Stimulated activated CD4-positive, alpha-beta T cell treated with anti-CD3 and anti-CD28 coated beads, Interleukin-1b, Interleukin-23, amount 100 ng/mL, for 4 hours (primary cell): ENCODE measurements around the gene MRPL44.

Experiments used
- DNase-seq, 2 donors: peaks; one replicate each; pipeline ENCODE4 v3.0.0-alpha.2; 2020; ENCODE audit warnings: low read depth in 2 of 2

Gene MRPL44

DNA sequence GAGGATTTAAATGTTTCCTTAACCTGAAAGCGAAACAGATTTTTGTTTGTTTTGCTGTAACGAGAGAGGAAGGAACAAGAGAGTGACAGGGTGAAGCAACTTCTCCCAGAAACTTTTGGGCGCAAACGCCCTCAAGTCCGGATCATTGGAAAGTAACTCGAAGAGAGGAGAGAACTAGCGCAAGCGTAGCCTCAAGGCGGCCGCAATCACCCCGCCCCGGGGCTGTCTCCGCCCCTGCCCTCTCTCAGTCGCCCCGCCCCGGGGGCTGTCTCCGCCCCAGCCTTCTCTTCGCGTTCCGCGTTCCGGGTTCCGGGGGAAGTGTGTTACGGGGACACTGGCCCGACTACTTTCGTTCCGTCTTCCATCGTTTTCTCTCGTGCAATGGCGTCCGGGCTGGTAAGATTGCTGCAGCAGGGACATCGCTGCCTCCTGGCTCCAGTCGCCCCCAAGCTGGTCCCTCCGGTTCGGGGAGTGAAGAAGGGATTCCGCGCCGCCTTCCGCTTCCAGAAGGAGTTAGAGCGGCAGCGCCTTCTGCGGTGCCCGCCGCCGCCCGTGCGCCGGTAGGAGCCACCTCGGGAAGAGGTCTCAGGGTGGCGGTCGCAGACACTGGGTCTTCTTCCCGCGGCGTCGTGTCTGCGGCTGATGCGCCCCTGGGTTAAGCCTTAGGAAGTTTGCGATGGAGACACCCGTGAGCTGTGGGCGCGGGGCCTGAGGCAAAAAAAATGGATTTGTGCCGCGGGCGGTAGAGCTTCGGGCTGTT, at the start of gene MRPL44:
MRPL44 (plus strand) TSS at position 372 of the 760 bp plus-strand sequence; CDS start at position 382, 10 bp downstream.
- peak; percentile 98 for DNase-seq

DNA sequence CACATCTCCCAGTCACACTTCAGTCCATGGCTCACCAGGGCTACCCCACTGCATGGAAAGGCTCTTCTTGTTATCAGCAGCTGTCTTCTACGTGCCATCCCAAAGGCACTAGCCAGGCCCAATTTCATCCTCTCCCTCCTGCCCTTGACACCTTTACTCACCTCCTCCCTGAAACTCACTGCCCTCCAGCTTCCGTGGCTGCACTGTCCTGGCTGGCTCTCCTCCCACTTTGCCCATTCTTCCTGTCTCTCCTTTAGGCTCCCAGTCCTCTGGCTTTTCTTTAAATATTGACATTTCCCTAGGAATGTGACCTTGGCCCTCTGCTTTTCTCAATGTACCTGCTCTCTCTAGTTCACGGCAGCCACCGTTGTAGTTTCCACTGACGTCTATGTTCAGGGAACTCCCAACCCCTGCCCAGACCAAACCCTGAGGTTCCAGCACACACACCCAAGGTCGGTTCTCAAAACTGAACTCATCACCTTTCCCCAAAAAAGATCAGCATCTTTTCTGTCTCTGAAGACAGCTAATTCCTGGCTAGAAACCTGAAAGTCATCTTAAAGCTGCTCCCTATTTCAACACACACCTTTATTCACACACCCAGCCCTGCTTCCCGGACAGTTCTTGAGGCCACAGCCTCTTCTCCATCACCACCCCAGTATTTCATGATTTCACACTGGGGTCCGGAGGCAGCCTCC, 48.8 kb upstream of the MRPL44 start:
- DNase-seq = no peak

GRCh38 chr2:223909001-223909741, 48.1 kb upstream of the MRPL44 start:
- no peak for DNase-seq

GRCh38 chr2:223914324-223914723, 42.9 kb upstream of the MRPL44 start:
- DNase-seq = no peak

DNA sequence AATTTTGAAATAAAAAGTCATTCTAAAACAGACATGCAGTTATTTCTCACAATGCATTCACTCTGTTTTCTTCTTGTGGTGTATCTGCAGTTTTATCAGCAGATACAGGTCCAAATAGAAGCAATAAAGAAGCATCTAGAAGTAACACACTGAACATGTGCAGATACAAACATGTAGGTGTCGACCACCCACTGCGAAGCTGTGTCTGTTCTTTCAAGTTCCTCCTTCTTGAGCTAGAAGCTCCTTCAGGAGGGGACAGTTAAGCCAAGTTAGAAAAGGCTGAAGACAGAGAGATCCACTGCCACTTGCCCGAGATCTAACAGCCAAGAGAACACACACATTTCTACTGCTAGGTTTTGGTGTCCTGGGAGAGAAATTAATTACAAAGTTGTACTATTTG, 42.2 kb upstream of the MRPL44 start:
- no peak for DNase-seq

GRCh38 chr2:223916181-223916920, 40.9 kb upstream of the MRPL44 start:
- DNase-seq = no peak

GRCh38 chr2:223918671-223919134, 38.6 kb upstream of the MRPL44 start:
- DNase-seq = no peak

GRCh38 chr2:223920109-223920508, 37.2 kb upstream of the MRPL44 start:
- no peak for DNase-seq

GRCh38 chr2:223921204-223921603, 36.1 kb upstream of the MRPL44 start:
- DNase-seq = no peak

GRCh38 chr2:223922308-223922707, 35.0 kb upstream of the MRPL44 start:
- no peak for DNase-seq

DNA sequence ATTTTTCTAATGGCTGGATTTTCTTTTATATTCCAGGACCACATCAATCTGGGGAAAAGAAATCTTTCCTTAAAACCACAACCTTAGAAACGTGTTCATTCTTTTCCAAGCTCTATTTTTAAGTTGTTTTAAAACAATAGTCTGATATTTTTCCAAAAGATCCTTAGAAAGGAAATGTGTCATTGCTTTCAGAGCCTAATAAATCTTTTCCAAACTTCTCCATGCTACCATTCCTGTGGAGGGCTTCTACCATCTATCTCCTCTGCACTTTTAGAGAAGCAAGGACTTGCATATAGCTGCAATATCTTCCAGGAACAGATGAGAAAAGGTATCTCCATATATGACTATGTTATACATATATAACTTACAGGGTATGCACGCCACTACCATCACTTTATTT, 33.3 kb upstream of the MRPL44 start:
- no peak for DNase-seq

DNA sequence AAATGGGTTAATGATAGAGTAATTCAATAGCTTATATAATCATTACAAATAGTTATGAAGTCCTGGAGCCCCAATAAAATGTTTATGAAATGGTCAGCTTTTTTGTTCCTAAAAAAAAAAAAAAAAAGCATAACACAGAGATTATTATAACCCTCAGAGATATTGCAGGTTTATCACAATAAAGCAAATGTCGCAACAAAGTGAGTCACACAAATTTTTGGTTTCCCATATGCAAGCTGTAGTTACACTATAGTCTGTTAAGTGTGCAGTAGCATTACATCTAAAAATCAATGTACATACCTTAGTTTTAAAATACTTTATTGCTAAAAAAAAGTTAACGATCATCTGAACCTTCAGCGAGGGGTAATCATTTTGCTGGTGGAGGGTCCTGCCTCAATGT, 32.2 kb upstream of the MRPL44 start:
- no peak for DNase-seq

DNA sequence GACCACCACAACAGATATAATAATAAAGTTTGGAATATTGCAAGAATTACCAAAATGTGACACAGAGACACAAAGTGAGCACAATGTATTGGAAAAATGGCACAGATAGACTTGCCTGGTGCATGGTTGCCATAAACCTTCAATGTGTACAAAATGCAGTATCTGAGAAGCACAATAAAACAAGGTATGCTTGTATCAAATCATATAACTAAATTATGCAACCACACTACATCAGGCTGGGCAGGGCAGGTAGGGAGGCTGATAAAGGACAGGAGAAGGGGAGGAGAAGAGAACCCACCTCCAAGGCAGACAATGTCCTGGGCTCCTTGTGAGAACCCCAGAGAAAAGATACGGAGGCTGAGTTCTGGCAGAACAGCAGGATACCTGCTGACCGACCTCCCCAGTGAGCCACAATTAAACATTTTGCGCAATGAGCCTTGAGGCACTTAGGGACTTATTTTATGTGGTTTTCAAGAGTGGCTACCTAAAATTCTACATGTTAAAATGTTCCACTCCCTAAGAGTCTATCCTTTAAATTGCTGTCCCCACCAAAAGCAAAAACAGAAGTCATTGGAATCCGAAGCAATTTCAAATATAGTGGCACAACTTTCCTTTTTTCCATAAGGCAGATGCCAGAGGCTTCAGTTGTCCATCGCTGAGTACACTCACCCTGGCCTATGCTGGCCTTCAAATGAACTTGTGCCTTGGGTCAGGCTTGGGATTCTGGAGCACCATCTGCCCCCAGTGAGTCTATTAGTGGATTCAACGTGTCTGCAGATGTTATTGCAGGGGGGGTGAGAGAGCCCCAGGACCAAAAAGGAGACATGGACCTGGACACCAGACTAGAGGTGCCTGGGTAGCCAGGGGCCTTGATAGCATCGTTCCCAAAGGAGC, 28.9 kb upstream of the MRPL44 start:
- no peak for DNase-seq

- DNase-seq = no peak
Measured at GRCh38 chr2:223929571-223930102, 27.6 kb upstream of the MRPL44 start.

DNA sequence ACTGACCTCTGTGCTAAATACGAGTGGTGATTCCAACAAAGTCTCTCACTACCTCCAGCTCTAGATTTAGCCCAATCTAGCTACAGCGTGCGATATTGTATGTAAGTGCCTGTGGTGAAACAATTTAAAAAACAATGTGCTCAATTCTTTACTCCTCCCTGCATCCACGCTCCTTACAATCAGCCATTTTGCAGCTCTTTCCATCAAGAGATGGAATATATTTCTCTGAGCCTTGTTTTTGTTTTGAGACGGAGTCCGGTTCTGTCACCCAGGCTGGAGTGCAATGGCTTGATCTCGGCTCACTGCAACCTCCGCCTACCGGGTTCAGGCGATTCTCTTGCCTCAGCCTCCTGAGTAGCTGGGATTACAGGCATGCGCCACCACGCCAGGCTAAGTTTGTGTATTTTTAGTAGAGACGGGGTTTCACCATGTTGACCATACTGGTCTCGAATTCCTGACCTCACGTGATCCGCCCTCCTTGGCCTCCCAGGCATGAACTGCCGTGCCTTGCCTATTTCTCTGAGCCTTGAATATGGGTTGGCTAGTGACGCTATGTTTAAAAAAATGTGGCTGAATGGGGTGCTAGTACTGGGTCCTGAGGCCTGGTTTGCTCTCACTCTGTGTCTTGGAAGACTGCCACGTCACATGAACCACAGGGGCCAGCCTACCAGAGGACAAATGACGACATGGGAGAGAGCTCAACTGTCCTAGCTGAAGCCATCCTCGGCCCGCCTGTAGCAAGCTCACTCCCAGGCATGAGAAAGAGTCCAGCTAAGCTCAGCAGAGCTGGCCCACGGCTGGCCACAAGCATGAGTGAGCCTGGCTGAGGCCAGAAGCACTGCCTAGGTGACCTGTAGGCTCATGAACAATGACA, 26.9 kb upstream of the MRPL44 start:
- no peak for DNase-seq

DNA sequence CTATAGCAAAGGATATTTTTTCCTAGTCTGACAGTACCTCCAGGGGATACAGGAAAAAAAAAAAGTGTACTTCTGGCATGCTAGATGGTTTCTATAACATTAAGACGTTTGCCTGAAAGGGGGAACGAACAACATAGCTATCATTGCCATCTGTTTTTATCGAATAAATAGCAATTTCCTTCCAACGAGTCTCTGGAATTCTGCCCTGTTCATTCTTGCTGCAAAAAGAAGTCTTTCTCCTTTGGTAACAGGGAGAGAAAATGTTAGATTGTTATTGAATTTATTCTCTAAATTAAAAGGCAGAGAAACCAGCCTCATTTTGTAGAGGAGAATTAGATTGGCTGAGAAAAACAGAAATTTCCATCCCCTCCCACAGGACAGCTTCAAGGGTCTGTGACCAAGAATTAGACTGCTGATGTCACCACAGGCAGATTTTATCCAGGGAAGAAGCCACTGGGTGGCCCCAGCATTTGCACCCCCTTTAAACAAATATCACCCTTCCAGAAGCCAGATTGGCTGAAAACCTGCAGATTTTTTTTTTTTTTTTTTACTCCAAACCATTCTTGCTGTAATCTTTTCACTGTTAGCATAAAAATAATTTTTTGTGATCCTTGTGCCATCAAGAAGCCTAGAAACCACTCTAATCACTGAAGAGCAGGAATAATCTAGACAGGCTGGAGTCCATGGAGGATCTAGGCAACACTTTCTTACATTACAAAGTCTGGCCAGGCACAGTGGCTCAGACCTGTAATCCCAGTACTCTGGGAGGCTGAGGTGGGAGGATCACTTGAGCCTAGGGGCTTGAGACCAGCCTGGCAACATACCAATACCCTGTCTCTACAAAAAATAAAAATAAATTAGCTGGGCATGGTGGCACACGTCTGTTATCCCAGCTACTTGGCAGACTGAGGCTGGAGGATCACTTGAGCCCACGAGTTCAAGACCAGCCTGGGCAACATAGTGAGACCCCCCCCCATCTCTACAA, 24.2 kb upstream of the MRPL44 start:
- DNase-seq = no peak

DNA sequence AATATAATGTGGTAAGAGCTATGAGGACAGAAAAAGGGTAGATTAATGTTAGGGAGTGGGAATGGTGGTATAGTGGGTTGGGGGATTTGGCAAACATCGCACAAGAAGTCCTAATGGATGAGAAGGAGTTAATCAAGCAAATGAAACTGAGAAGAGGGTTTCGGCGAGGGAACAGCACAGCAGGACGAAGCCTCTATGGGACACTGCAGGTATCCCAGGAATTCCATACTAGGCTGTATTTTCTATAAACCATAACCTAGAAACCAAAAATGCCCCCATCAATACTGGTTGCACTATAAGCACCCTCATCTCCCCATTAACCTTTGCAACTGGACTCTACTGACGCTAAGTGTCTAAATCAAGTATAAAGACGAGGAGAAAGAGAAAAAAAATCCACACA, 22.4 kb upstream of the MRPL44 start:
- DNase-seq = no peak

- no peak for DNase-seq
Measured at GRCh38 chr2:223935459-223936125, 21.7 kb upstream of the MRPL44 start.
